Activated CD8-positive, alpha-beta memory T cell treated with anti-CD3 and anti-CD28 coated beads for 4 hours (primary cell): Measurements from ENCODE around the gene PREX1.

ENCODE experiments used
- DNase-seq, 2 donors: peaks; one replicate each; pipeline ENCODE4 v3.0.0-alpha.2; 2020; ENCODE audit warnings: low read depth in 2 of 2

The PREX1 gene

GRCh38 chr20:48734104-48734749, 93.6 kb downstream of the PREX1 start:
- no peak for DNase-seq

GRCh38 chr20:48733296-48733790, 94.5 kb downstream of the PREX1 start:
- no peak for DNase-seq

- no peak for DNase-seq
These were observed 95.5 kb downstream of the PREX1 start for GRCh38 chr20:48732081-48732829.

- no peak for DNase-seq
These were observed 96.3 kb downstream of the PREX1 start for GRCh38 chr20:48731536-48731935.

GRCh38 chr20:48730977-48731376, 96.8 kb downstream of the PREX1 start:
- no peak for DNase-seq

GRCh38 chr20:48729538-48729937, 98.3 kb downstream of the PREX1 start:
- DNase-seq: no peak

GRCh38 chr20:48728042-48728825, 99.6 kb downstream of the PREX1 start:
- DNase-seq: no peak

- DNase-seq: no peak
These were observed 100.6 kb downstream of the PREX1 start for GRCh38 chr20:48727226-48727625.

GRCh38 chr20:48725555-48725991, 102.2 kb downstream of the PREX1 start:
- no peak for DNase-seq

- no peak for DNase-seq
These were observed 102.8 kb downstream of the PREX1 start for GRCh38 chr20:48724891-48725554.

GRCh38 chr20:48724382-48724781, 103.4 kb downstream of the PREX1 start:
- DNase-seq: no peak

GRCh38 chr20:48723308-48724264, 104.2 kb downstream of the PREX1 start:
- DNase-seq: no peak

- no peak for DNase-seq
These were observed 105.0 kb downstream of the PREX1 start for GRCh38 chr20:48722737-48723191.

- no peak for DNase-seq
These were observed 105.6 kb downstream of the PREX1 start for GRCh38 chr20:48722002-48722731.

GRCh38 chr20:48721324-48722001, 106.3 kb downstream of the PREX1 start:
- DNase-seq: no peak

GRCh38 chr20:48720256-48720985, 107.4 kb downstream of the PREX1 start:
- no peak for DNase-seq

GRCh38 chr20:48719598-48720255, 108.1 kb downstream of the PREX1 start:
- DNase-seq: no peak
